Testis (tissue), 2 donors: ENCODE data around the gene IRX2.

Source experiments
- POLR2A ChIP-seq: fragments of 450-650 bp; IDR thresholded peaks from one replicate; pipeline ENCODE4 v1.6.1; 2017; ENCODE audit warnings: antibody characterized with exemption, mild to moderate bottlenecking, moderate library complexity
- TF ChIP-seq, protein P1 (sequence below), 3 experiments: fragments of 450-650 bp in 2 of 3; fragments of 200-600 bp in 1 of 3; sonication (generic) in 1 of 3; IDR thresholded peaks; one replicate each; pipeline ENCODE4 v1.5.1; 2016 to 2019; ENCODE audit warnings: antibody characterized with exemption in 3 of 3, mild to moderate bottlenecking in 2 of 3, moderate library complexity in 1 of 3

DNA sequence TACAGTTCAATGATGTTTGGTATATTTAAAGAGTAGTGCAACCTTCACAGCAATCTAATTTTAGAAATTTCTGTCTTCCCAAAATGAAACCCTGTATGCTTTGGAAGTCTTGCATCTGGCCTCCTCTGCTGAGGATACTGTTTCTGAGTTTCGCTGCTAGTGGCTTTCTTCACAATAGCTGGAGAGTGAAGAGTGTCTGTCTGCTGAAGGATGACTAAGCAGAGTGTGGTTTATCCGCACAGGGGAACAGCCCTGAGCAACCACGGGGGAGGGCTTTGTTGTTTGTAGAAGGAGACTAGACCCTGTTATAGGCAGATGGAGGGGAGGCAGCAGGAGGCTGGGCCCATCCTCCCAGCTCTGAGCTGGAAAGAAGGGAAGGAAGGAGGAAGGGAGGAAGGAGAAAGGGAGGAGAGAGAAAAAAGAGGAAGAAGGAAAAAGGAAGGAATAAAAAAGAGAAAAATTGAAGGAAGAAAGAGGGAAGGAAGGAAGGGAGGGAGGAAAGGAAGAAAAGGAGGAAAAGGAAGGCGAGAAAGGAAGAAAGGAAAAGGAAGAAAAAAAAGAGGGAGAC is 10.5 kb upstream of the IRX2 start:
- no peak for TF ChIP-seq POLR2A
- TF ChIP-seq, protein P1, sequence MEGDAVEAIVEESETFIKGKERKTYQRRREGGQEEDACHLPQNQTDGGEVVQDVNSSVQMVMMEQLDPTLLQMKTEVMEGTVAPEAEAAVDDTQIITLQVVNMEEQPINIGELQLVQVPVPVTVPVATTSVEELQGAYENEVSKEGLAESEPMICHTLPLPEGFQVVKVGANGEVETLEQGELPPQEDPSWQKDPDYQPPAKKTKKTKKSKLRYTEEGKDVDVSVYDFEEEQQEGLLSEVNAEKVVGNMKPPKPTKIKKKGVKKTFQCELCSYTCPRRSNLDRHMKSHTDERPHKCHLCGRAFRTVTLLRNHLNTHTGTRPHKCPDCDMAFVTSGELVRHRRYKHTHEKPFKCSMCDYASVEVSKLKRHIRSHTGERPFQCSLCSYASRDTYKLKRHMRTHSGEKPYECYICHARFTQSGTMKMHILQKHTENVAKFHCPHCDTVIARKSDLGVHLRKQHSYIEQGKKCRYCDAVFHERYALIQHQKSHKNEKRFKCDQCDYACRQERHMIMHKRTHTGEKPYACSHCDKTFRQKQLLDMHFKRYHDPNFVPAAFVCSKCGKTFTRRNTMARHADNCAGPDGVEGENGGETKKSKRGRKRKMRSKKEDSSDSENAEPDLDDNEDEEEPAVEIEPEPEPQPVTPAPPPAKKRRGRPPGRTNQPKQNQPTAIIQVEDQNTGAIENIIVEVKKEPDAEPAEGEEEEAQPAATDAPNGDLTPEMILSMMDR (IDR thresholded peaks at IDR 0.05), result no peak
